Measurements from ENCODE around the gene SIGLEC15. TPM values are rescaled to one million over a fixed set of nuclear protein-coding genes. Genes with fewer than 3 reads are reported as not detected.

SIGLEC15 gene
- polyA plus RNA-seq, 6 donors from 2014 or later: 0.09 to 0.16 (median 0.13) TPM; not detected in 3

DNA sequence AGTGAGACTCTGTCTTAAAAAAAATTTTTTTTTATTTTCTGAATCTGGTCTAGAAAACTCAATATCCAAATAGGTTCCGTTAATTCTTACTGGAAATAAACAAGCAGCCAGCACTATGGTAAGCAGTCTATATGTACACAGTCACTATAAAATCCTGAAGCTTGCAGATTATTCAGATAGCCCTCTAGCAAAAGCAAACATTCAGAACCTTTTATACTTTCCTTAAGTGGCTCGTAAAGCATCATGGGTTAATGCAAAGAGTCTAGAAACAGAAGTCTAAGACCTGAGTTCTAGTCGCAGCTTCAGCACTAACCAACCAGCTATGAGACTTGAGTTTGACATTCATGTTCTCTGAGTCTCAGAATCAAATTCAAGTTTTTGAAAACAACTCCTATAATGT is 51.9 kb downstream of the SIGLEC15 start:
- no peak for DNase-seq
- Mint-ChIP-seq H3K4me3 (no peak overlapping the region), H3K27ac (no peak overlapping the region), H3K36me3 (peaks cover 32 to 35% of the 10 kb centered on the region in 2 donors), H3K9me3 (peaks cover 0 to 19% (median 7%) of the 10 kb centered on the region in 7 donors), H3K27me3 (no peaks in the 10 kb centered on the region), H3K4me1 (peaks cover 26 to 31% (median 26%) of the 10 kb centered on the region in 3 donors)
- no peak for ATAC-seq (ENCODE audit: low read depth in 2 of 2)

DNA sequence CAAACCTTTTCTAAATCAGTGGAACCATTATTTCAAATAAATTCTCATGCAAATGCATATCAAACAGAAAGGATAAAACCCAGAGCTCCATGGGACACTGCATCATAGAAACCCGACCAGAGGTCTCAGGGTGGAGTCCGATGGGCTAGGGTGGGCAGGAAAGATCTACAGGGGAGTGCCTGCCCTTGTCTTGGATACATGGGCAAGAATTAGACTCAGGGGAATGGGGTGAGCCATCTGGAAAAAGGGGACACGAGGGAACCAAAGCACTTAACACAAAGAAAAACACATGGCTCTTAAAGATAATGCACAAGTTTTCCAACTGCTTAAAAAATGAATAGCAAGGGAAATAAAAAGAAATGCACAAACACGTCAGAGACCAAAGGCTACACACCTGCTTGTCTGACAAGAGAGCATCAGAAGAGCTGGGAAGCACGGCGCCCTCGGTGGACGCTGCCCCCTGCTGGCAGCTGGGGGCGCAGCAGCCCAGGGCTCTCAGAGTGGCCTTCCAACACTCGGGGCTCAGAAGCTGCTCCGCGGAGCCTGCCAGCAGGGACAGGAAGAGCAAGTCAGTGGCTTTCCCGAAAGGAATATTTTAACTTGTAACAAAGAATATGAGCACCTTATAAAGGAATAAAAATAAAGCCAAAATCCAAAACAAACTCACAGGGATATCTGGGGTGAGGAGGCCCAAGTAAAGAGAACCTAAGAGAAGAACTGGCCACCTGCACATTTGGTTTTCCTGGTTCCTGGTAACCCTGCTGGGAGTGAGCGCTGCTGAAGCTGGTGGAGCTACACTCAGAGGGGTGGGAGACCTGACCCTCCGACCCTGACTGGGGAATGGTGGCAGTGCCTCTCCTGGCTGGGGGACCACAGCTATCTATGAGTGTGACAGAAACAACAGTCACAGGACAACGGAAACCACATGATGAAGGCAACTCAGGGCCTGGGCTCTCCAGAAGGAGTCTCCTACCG is 54.5 kb downstream of the SIGLEC15 start:
- Mint-ChIP-seq H3K27me3 (no peaks in the 10 kb centered on the region), H3K4me3 (no peak overlapping the region), H3K4me1 (peaks cover 12 to 16% (median 13%) of the 10 kb centered on the region in 3 donors), H3K36me3 (peaks cover 17 to 20% of the 10 kb centered on the region in 2 donors), H3K27ac (peak overlapping the region in 4 of 6 donors; percentile 22 to 86 (median 64)), H3K9me3 (peaks cover 0 to 5% (median 2%) of the 10 kb centered on the region in 7 donors)
- ATAC-seq (ENCODE audit: low read depth in 2 of 2): peak; percentile 68 to 88
- peak; percentile 43 for DNase-seq

GRCh38 chr18:45880876-45881558 is 55.5 kb downstream of the SIGLEC15 start:
- Mint-ChIP-seq H3K4me3 (no peak overlapping the region), H3K27me3 (no peaks in the 10 kb centered on the region), H3K4me1 (peaks cover 6 to 9% (median 6%) of the 10 kb centered on the region in 3 donors), H3K9me3 (no peaks in the 10 kb centered on the region), H3K36me3 (peaks cover 10 to 11% of the 10 kb centered on the region in 2 donors), H3K27ac (peak overlapping the region in 1 of 6 donors; percentile 64)
- no peak for DNase-seq
- no peak for ATAC-seq (ENCODE audit: low read depth in 2 of 2)

GRCh38 chr18:45887585-45887984 is 62.1 kb downstream of the SIGLEC15 start:
- H3K27me3 Mint-ChIP-seq: no peaks in the 10 kb centered on the region
- no peak overlapping the region for H3K4me3 Mint-ChIP-seq
- no peak for DNase-seq
- peaks cover 12 to 22% of the 10 kb centered on the region in 2 donors for H3K36me3 Mint-ChIP-seq
- no peaks in the 10 kb centered on the region for H3K4me1 Mint-ChIP-seq
- H3K9me3 Mint-ChIP-seq: no peaks in the 10 kb centered on the region
- H3K27ac Mint-ChIP-seq: peak overlapping the region in 1 of 6 donors; percentile 59
- no peak for ATAC-seq (ENCODE audit: low read depth in 2 of 2)

- DNase-seq (no peak), ATAC-seq (ENCODE audit: low read depth in 2 of 2) (no peak)
- Mint-ChIP-seq H3K4me3 (no peak overlapping the region), H3K4me1 (no peaks in the 10 kb centered on the region), H3K27ac (peak overlapping the region in 1 of 6 donors; percentile 7), H3K36me3 (peaks cover 12 to 24% of the 10 kb centered on the region in 2 donors), H3K27me3 (no peaks in the 10 kb centered on the region), H3K9me3 (no peaks in the 10 kb centered on the region)
These were observed 64.1 kb downstream of the SIGLEC15 start for GRCh38 chr18:45889419-45890064.

GRCh38 chr18:45890606-45891005 is 65.1 kb downstream of the SIGLEC15 start:
- Mint-ChIP-seq H3K9me3 (no peaks in the 10 kb centered on the region), H3K36me3 (peaks cover 12 to 30% of the 10 kb centered on the region in 2 donors), H3K27ac (peak overlapping the region in 2 of 6 donors; percentile 6 to 48), H3K27me3 (no peaks in the 10 kb centered on the region), H3K4me1 (no peaks in the 10 kb centered on the region), H3K4me3 (no peak overlapping the region)
- no peak for ATAC-seq (ENCODE audit: low read depth in 2 of 2)
- no peak for DNase-seq

GRCh38 chr18:45891806-45892205 is 66.3 kb downstream of the SIGLEC15 start:
- DNase-seq: no peak
- Mint-ChIP-seq H3K9me3 (no peaks in the 10 kb centered on the region), H3K4me1 (no peaks in the 10 kb centered on the region), H3K36me3 (peaks cover 15 to 30% of the 10 kb centered on the region in 2 donors), H3K27me3 (no peaks in the 10 kb centered on the region), H3K4me3 (no peak overlapping the region), H3K27ac (no peak overlapping the region)
- ATAC-seq (ENCODE audit: low read depth in 2 of 2): no peak

Other genes with a start within 250 kb of the SIGLEC15 start
- gene SLC14A2, start 210.2 kb upstream of the SIGLEC15 start, polyA plus RNA-seq (ENCODE audit: low read depth in 6 of 6): under 1 TPM in 1 of 6 donors, not detected in 5; 0.05 TPM
- 1 to 10 TPM in 5 of 6 donors, not detected in 1; 1.0 to 3.8 (median 1.9) TPM for gene SLC14A1, start 101.5 kb upstream of the SIGLEC15 start, polyA plus RNA-seq (ENCODE audit: low read depth in 6 of 6)
- gene EPG5, start 141.7 kb downstream of the SIGLEC15 start, polyA plus RNA-seq (ENCODE audit: low read depth in 6 of 6): 1 to 10 TPM; 3.4 to 6.9 (median 5.4) TPM
- 1 to 10 TPM in 3 of 6 donors, under 1 TPM in 3; 0.29 to 1.8 (median 0.90) TPM for gene PSTPIP2, start 246.6 kb downstream of the SIGLEC15 start, polyA plus RNA-seq (ENCODE audit: low read depth in 6 of 6)